Thymus (tissue), 14 donors: ENCODE data around the gene TF. TPM values are rescaled to one million over a fixed set of nuclear protein-coding genes. Genes with fewer than 3 reads are reported as not detected.

Experiments used
- DNase-seq, 9 donors: peaks; one replicate each; pipeline ENCODE4 v3.0.0-alpha.2; 2013; ENCODE audit warnings: low spot score in 9 of 9, low read depth in 6 of 9, missing footprints in 1 of 9
- H3K27ac ChIP-seq, 2 donors: one replicate each; pipeline ENCODE4 v1.5.1; 2013; ENCODE audit warnings: control low read depth in 1 of 2, low read depth in 1 of 2, low read length in 1 of 2, mild to moderate bottlenecking in 1 of 2, moderate library complexity in 1 of 2
- H3K27me3 ChIP-seq, 2 donors: one replicate each; pipeline ENCODE4 v1.5.1; 2013; ENCODE audit warnings: low read length in 1 of 2; ENCODE audit not compliant: control insufficient read depth in 2 of 2, insufficient read depth in 1 of 2
- H3K36me3 ChIP-seq, 2 donors: one replicate each; pipeline ENCODE4 v1.5.1; 2013; ENCODE audit warnings: low read length in 1 of 2, mild to moderate bottlenecking in 1 of 2, moderate library complexity in 1 of 2; ENCODE audit not compliant: control insufficient read depth in 2 of 2, insufficient read depth in 2 of 2
- H3K4me1 ChIP-seq, 2 donors: one replicate each; pipeline ENCODE4 v1.5.1; 2013; ENCODE audit warnings: low read length in 2 of 2; ENCODE audit not compliant: control insufficient read depth in 2 of 2, insufficient read depth in 2 of 2
- H3K4me3 ChIP-seq, 2 donors: one replicate each; pipeline ENCODE4 v1.5.1; 2013; ENCODE audit warnings: low read length in 2 of 2, control low read depth in 1 of 2, mild to moderate bottlenecking in 1 of 2
- H3K9me3 ChIP-seq, 2 donors: one replicate each; pipeline ENCODE4 v1.5.1; 2013; ENCODE audit warnings: low read length in 1 of 2, mild to moderate bottlenecking in 1 of 2; ENCODE audit not compliant: control insufficient read depth in 2 of 2, insufficient read depth in 1 of 2
- WGBS: extraction: QIAGEN DNeasy Blood & Tissue Kit; methylation state at CpG from one replicate; pipeline ENCODE4 v1.1.7; 2013; 5-methylcytosine and 5-hydroxymethylcytosine counted together
- long read RNA-seq, 10 donors: transcript quantifications; one replicate each; lab custom pipeline, GENCODE V29; 2026
- polyA plus RNA-seq: library from polyadenylated mRNA; stranded (reverse); fragments of 200-250 nt; gene quantifications from one replicate; pipeline ENCODE4 v1.2.3, GENCODE V29; 2013
- total RNA-seq: library from RNA; stranded (reverse); fragments of 120-200 nt; gene quantifications from one replicate; pipeline ENCODE4 v1.2.4, GENCODE V29; 2013
- donor health status: healthy.

TF gene
- total RNA-seq (1.9 TPM), polyA plus RNA-seq (2.9 TPM)
- long read RNA-seq, donor 1 = 0 reads
- long read RNA-seq, donor 2, full-length matches to known transcripts = 5 of 10 reads
- long read RNA-seq, donor 2, partial matches to known transcripts = 5 of 10 reads
- long read RNA-seq, donor 2, other reads (novel, unspliced or antisense) = 0 of 10 reads
- long read RNA-seq, donor 3, full-length matches to known transcripts = 1 of 1 reads
- long read RNA-seq, donor 3, partial matches to known transcripts = 0 of 1 reads
- long read RNA-seq, donor 3, other reads (novel, unspliced or antisense) = 0 of 1 reads
- long read RNA-seq, donor 4 = 0 reads
- long read RNA-seq, donor 5 = 0 reads
- long read RNA-seq, donor 6 = 0 reads
- long read RNA-seq, donor 7 = 0 reads
- long read RNA-seq, donor 8 = 0 reads
- long read RNA-seq, donor 9, full-length matches to known transcripts = 1 of 1 reads
- long read RNA-seq, donor 9, partial matches to known transcripts = 0 of 1 reads
- long read RNA-seq, donor 9, other reads (novel, unspliced or antisense) = 0 of 1 reads
- long read RNA-seq, donor 10 = 0 reads

- Histone ChIP-seq H3K9me3 (no peaks in the 10 kb centered on the region), H3K4me1 (no peaks in the 10 kb centered on the region), H3K4me3 (no peak within 1 kb of the TSS), H3K27me3 (peaks cover 22 to 57% of the 10 kb centered on the region in 2 donors), H3K36me3 (no peaks in the 10 kb centered on the region), H3K27ac (no peak within 1 kb of the TSS)
- 11% methylated on average over 50 of the region's 50 CpGs for WGBS
- DNase-seq = no peak
Measured at GRCh38 chr3:133745981-133746711, at the start of gene TF. Gene TF (plus strand): TSS chr3:133746393. CDS start chr3:133746441, 48 bp downstream.

GRCh38 chr3:133697960-133698359, 48.2 kb upstream of the TF start:
- 94% methylated on average over 2 of the region's 2 CpGs for WGBS

GRCh38 chr3:133699467-133699866, 46.7 kb upstream of the TF start:
- Histone ChIP-seq H3K4me1 (no peaks in the 10 kb centered on the region), H3K4me3 (no peak overlapping the region), H3K27ac (no peak overlapping the region), H3K36me3 (no peaks in the 10 kb centered on the region), H3K27me3 (no peaks in the 10 kb centered on the region), H3K9me3 (no peaks in the 10 kb centered on the region)
- no peak for DNase-seq
- 86% methylated on average over 2 of the region's 2 CpGs for WGBS

More at GRCh38 chr3:133697960-133698359, 48.2 kb upstream of the TF start:
- H3K27me3 ChIP-seq = no peaks in the 10 kb centered on the region
- H3K9me3 ChIP-seq = no peaks in the 10 kb centered on the region
- no peaks in the 10 kb centered on the region for H3K4me1 ChIP-seq
- no peak overlapping the region for H3K27ac ChIP-seq
- no peaks in the 10 kb centered on the region for H3K36me3 ChIP-seq
- no peak overlapping the region for H3K4me3 ChIP-seq
- no peak for DNase-seq

- Histone ChIP-seq H3K4me1 (no peaks in the 10 kb centered on the region), H3K4me3 (no peak overlapping the region), H3K9me3 (no peaks in the 10 kb centered on the region), H3K27me3 (no peaks in the 10 kb centered on the region), H3K27ac (no peak overlapping the region), H3K36me3 (no peaks in the 10 kb centered on the region)
- DNase-seq = no peak
- WGBS = 94% methylated on average over 3 of the region's 3 CpGs
Measured at GRCh38 chr3:133699903-133700302, 46.3 kb upstream of the TF start.

- no peaks in the 10 kb centered on the region for H3K9me3 ChIP-seq
- no peaks in the 10 kb centered on the region for H3K4me1 ChIP-seq
- WGBS = 90% methylated on average over 6 of the region's 6 CpGs
- H3K27ac ChIP-seq = no peak overlapping the region
- no peaks in the 10 kb centered on the region for H3K27me3 ChIP-seq
- H3K36me3 ChIP-seq = no peaks in the 10 kb centered on the region
- no peak overlapping the region for H3K4me3 ChIP-seq
- no peak for DNase-seq
Measured at GRCh38 chr3:133700351-133700750, 45.8 kb upstream of the TF start.

- H3K4me3 ChIP-seq = no peak overlapping the region
- H3K36me3 ChIP-seq = no peaks in the 10 kb centered on the region
- WGBS = 94% methylated on average over 7 of the region's 7 CpGs
- no peaks in the 10 kb centered on the region for H3K9me3 ChIP-seq
- DNase-seq = no peak
- H3K27ac ChIP-seq = no peak overlapping the region
- H3K27me3 ChIP-seq = peaks cover 0 to 2% of the 10 kb centered on the region in 2 donors
- H3K4me1 ChIP-seq = no peaks in the 10 kb centered on the region
Measured at GRCh38 chr3:133701435-133702358, 44.5 kb upstream of the TF start.

GRCh38 chr3:133703915-133704314, 42.3 kb upstream of the TF start:
- Histone ChIP-seq H3K4me1 (no peaks in the 10 kb centered on the region), H3K4me3 (no peak overlapping the region), H3K36me3 (no peaks in the 10 kb centered on the region), H3K27ac (no peak overlapping the region), H3K9me3 (no peaks in the 10 kb centered on the region), H3K27me3 (peaks cover 0 to 2% of the 10 kb centered on the region in 2 donors)
- WGBS = 82% methylated on average over 1 of the region's 1 CpG
- DNase-seq = no peak

GRCh38 chr3:133706033-133706432, 40.2 kb upstream of the TF start:
- Histone ChIP-seq H3K9me3 (no peaks in the 10 kb centered on the region), H3K36me3 (no peaks in the 10 kb centered on the region), H3K27me3 (peaks cover 0 to 2% of the 10 kb centered on the region in 2 donors), H3K4me1 (no peaks in the 10 kb centered on the region), H3K27ac (no peak overlapping the region), H3K4me3 (no peak overlapping the region)
- DNase-seq = no peak
- 87% methylated on average over 4 of the region's 4 CpGs for WGBS
